CD4-positive, alpha-beta T cell treated with Interleukin-4 for 1 hour (primary cell): Measurements from ENCODE around the gene BTBD9.

Experiments used
- DNase-seq, 2 donors: peaks; one replicate each; pipeline ENCODE4 v3.0.0-alpha.2; 2020 to 2022

Gene BTBD9

GRCh38 chr6:38593409-38593808 is 46.3 kb downstream of the BTBD9 start:
- DNase-seq, result no peak

- no peak for DNase-seq
Measured at GRCh38 chr6:38591439-38591838, 48.3 kb downstream of the BTBD9 start.

DNA sequence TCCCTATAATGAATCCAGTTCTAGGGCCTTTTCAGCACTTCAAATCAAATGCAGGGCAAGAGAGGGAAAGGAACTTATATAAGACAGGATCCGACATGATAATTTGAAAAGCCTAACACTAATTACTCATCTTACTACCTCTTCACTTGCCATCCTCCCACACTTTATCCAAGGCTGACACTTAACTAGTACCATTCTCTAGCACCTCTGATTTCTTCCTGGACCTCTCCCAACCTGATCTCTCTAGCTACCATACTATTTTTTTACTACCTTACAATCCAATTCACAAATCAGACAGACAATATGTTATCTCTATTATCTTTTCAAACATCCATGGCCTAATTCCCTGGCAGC is 50.4 kb downstream of the BTBD9 start:
- no peak for DNase-seq

DNA sequence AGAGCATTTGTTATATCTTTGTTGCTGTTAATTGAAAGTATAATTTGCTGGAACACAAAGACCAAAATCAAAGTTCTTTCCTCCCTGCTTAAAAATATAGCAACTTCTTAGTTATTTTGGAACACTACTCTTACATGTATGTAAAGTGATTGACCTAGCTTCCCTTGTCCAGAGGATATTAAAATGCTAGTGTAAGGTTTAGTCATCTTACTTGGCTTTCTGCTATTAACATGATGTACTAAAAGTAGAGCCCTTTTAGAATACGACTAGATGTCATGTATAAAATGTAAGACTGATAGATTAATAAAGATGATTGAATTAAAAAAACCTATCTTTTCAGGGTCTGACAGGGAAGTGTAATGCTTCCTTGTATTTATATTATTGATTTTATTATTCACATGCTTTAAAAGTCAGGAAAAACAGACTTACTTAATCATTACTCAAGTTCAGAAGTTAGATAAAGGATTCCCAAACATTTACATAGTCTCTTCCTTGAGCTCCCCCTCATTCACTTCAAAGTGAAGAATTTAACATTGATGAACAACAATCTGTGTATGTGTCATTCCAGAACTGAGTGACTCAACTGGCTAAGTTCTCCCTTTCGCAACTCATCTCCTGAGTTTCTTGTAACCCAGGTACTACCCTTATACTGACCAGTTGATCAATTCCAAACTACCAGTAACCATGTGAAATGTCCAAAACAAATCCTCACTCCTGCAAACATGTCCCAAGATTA is 50.9 kb downstream of the BTBD9 start:
- DNase-seq, result no peak

GRCh38 chr6:38587766-38588362 is 51.9 kb downstream of the BTBD9 start:
- no peak for DNase-seq

DNA sequence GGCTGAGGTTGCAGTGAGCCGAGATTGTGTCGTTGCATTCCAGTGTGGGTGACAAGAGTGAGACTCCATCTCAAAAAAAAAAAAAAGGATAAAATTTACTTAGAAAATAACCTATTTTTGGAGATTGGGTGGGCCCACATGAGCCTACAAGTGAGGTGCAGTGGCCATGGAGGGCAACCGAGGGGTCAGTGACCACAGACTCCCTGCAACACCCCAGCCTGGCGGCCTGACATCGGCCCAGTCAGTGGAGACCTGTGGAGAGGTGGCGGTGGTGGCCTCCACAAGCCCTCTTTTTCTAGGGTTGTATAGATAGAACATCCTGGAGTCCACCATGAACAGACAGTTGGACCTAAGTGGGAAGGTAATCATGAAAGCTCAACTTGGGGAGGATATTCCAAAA is 52.7 kb downstream of the BTBD9 start:
- DNase-seq, result no peak

DNA sequence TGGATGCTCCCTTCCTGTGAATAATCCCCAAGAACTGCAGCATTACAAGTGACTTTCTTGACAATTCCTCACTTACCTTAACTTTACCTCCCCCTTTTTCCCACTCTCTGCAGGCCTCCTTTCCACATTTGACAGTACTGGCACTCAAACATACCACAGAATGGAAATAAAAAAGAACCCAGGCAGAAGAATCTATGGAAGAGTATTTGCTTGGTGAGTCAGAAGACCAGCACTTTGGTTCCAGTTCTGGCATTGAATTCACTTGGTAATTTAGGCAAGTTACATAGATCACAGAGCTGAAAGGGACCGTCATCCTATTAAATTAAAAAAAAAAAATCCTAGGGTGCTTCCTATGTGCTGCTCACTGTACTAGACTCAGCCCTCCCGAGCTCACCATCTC is 55.0 kb downstream of the BTBD9 start:
- no peak for DNase-seq

GRCh38 chr6:38583523-38583922 is 56.2 kb downstream of the BTBD9 start:
- DNase-seq, result no peak

DNA sequence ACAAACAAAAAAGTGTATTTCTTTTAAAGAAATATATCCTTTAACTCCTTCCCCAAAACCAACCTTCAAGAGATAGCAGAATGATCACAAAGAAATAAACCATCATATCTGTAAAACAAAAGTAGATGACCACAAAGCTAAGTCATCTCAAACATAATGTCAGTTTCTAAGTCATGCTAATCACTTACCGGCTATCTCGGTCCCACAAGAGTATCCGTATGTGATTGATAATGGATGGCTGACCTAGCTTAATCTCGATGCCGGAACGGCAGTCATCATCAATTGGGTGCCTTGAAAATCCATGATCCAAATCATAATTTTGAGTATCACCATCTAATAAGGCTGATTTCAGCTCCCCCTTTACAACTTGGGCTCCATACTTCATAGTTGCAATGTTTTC is 59.7 kb downstream of the BTBD9 start:
- no peak for DNase-seq

GRCh38 chr6:38579010-38579628 is 60.6 kb downstream of the BTBD9 start:
- DNase-seq, result no peak

GRCh38 chr6:38578075-38578474 is 61.7 kb downstream of the BTBD9 start:
- no peak for DNase-seq

DNA sequence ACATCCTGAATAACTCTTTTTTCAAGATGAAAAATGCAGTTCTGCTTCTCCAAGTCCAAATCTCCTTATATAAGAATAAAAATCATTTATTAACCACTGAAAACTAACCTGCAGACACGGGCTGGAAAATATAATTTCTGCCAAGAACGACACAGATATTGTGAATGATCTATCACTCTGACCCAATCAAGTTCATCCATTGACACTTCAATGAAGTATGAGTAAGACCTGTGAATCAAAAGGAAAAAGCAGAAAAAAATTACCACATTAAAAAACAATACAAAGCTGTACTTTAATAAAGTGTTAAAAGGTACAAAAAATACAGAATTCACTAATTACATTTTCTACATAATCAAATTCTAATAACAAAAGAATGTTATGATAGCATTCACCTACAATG is 62.2 kb downstream of the BTBD9 start:
- DNase-seq, result no peak

DNA sequence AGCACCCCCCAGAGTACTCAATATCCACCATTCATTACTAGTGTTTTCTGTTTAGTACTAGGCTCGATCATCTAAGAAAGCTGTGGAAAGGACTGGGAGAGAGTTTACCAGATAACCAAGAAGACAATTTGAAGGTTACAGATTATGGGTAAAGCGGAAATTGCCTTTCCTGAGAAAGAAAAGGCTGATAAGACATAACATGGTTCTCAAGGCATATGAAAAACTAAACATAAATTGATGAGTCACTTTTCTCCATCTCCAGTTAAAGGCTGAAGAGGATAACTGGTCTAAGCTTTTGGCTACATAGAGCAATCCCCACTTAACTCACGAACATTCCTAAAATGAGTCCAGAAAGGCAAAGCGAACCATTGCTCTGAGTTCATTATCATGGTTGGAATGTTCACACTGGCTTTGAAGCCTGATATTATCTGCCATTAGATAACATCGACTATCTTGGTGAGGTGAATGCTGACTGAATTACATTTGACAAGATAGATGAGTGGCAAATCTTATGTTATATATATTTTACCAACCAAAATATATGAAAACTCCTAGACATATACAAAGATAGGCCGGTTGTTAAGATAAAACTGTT is 65.8 kb downstream of the BTBD9 start:
- no peak for DNase-seq

DNA sequence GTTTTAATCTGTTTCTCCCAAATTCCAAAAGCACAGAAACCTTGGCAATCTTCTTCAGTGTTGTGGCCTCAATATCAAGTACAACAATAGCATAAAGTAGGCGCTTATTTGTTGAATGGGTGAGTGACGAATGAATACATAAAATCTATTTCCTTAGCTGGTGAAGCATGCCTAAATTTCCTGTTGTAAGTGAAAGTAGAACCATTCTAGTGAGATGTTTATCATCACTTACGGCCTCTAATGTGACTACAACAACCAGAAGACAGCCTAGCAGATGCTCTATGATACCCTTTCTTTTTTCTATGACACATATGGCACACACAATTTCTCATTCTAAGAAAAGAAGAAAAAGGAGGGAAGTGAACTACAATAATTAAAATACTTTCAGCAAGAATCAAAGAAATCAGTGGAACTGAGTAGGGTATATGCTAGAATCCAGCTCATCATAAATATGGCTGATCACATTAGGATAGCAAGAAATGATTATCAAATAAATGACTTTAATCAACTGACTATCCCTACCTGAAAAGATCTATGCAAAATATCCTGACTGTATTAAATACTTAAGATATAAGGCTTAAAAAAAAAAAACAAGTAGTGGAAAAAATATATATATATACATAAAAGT is 67.4 kb downstream of the BTBD9 start:
- peak in 1 of 2 donors; percentile 74 for DNase-seq

DNA sequence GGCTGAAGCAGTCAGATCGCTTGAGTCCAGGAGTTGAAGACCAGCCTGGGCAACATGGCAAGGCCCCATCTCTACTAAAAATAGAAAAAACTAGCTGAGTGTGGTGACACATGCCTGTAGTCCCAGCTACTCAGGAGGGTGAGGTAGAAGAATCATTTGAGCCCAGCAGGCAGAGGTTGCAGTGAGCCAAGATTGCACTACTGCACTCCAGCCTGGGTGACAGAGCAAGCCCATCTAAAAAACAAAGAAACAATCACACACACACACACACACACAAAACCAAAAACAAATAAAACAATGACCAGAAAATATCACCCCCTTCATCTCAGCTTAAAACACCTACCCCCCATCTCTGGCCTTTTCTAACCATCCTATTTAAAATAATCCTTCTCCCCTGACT is 68.0 kb downstream of the BTBD9 start:
- no peak for DNase-seq

DNA sequence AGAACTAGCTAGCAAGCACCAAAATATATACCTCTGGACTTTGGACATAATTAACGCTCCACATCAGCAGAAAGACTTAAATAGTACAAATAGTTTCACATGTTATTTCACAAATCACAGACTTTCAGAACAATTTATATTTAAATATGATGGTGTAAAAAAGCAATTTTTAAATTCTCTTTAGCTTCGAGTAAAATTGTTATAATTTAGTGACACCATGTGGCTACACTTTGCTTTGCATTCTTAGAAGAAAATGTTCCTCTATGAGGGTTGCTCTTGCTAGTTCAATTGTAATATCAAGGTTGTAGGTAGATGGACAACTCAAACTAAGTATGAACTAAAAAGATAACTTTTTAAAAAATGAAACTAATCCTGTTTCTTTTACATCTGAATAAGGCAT is 69.0 kb downstream of the BTBD9 start:
- DNase-seq, result peak in 1 of 2 donors; percentile 17

- no peak for DNase-seq
Measured at GRCh38 chr6:38567436-38567835, 72.3 kb downstream of the BTBD9 start.

- no peak for DNase-seq
Measured at GRCh38 chr6:38566295-38567030, 73.3 kb downstream of the BTBD9 start.

- no peak for DNase-seq
Measured at GRCh38 chr6:38564301-38564700, 75.4 kb downstream of the BTBD9 start.

DNA sequence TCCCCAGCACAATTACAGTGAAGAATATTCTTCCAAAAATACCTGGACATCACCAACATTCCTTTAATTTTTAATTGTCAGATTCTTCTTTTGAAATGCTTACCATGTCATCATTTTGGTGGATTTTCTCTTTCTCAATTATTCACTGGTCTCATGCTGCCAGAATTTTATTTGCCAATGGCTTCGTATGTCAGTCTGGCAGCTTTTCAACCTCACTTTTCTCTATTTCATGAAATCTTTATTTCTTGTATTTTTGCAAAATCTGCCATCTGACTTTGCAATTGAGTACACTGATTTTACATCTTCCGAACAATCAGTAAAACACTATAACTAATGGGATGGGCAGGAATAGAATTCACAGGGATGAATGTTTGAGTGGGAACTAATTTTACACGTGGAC is 84.1 kb downstream of the BTBD9 start:
- no peak for DNase-seq

- no peak for DNase-seq
Measured at GRCh38 chr6:38554700-38555413, 84.9 kb downstream of the BTBD9 start.

DNA sequence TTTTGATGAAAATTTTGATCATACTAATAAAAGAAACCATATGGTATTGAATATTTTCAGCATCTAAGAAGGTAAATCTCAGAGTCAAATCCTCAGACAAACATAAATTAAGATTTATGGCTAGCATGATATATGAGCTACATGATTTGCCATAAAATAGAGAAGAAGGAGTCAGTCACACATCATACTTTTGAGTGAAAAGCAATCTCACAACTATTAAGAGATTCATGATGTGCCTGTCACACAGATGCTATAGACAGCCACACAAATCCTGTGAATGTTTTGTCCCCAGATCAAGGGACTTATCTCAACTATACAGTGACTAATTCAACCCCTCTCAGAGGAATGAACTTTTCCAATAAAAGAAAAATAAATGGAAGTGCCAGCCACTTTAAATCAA is 85.7 kb downstream of the BTBD9 start:
- DNase-seq, result no peak
